ENCODE results near the gene SKI.

Gene SKI

GRCh38 chr1:2274929-2275475 is 46.9 kb downstream of the SKI start:
- no peak for DNase-seq (ENCODE audit: low read depth in 2 of 2)

- DNase-seq (ENCODE audit: low read depth in 2 of 2): no peak
Measured at GRCh38 chr1:2275796-2276536, 47.8 kb downstream of the SKI start.

- DNase-seq (ENCODE audit: low read depth in 2 of 2): no peak
Measured at GRCh38 chr1:2276803-2277580, 48.9 kb downstream of the SKI start.

- DNase-seq (ENCODE audit: low read depth in 2 of 2): no peak
Measured at GRCh38 chr1:2277741-2278488, 49.8 kb downstream of the SKI start.

DNA sequence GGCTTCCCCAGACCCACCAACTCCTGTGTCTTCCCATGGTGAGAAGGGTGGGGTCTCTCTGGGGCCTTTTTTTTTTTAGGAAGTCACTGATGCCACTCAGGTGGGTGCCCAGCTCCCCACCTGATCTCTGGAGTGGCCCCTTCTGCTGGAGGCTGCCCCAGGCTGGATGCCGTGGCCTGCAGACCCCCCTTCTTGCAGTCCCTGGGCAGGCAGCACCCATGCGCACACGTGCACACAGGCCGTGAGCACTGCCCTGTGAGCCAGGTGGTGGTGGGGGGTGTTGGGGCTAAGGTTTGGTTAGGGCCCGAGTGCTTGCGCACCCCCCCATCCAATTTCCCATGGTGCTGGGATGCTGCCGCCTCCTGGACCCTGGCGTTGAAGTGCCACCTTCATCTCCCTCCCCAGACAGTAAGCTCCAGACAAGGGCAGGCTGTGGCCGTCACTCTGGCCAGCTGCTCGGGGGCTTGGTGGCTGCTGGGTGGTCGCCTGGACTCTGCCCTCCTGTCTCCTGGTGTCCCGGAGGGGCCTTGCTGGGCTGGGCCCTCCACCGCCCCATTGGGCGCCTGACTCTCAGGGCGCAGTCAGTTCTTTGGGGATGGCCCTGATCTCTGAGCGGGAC is 50.6 kb downstream of the SKI start:
- no peak for DNase-seq (ENCODE audit: low read depth in 2 of 2)

- DNase-seq (ENCODE audit: low read depth in 2 of 2): no peak
Measured at GRCh38 chr1:2279210-2279639, 51.1 kb downstream of the SKI start.

- DNase-seq (ENCODE audit: low read depth in 2 of 2): no peak
Measured at GRCh38 chr1:2279817-2280216, 51.7 kb downstream of the SKI start.

DNA sequence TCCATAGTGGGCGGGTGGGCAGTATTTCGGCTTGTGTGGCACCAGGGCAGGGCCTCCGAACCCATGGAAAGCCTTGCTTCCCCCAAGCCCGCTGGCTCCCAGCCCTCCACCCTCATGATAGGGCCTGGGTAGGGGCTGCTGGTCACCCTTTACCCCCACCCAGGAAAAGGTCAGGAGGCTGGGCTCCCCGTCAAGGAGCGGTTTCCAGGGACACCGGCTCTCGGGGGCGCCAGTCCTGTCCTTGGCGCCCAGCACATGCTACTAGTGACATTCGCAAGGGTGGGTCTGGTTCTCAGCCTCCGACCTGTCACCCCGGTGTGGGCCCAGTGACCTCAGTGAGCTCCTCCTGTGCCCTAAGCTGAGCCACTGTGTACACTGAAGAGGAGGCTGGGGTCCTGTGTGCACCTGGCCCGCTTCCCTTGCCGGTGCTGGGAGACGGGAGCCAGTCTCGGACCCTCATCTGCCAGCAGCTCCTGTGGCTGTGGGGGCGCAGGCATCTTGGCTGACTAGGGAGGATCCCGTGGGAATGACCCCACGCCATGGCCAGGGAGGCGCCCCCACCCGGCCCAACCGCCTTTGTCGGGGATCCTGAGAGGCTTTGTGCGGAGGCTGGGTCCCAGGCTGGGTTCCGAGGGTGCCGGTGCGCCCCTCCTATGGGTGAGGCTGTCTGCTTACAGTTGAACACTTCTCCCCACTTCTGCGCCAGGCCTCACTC is 54.6 kb downstream of the SKI start:
- no peak for DNase-seq (ENCODE audit: low read depth in 2 of 2)

- DNase-seq (ENCODE audit: low read depth in 2 of 2): no peak
Measured at GRCh38 chr1:2283371-2283990, 55.4 kb downstream of the SKI start.

GRCh38 chr1:2283991-2284895 is 56.1 kb downstream of the SKI start:
- no peak for DNase-seq (ENCODE audit: low read depth in 2 of 2)

DNA sequence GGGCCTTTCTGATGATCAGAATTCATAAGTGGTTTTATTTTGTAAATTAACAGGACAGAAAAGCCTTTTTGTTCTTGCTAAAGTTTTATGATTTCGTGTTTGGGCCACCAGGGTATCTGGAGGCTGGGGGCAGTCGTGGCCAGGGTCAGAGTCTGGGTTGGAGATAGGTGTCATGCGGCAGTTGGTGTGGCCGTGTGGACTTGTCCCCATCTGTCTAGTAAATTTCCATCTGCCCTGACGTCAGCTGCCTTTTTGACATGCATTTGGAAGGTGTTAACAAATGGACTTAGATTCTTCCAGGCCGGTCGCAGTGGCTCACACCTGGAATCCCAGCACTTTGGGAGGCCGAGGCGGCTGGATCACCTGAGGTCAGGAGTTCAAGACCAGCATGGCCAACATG is 56.8 kb downstream of the SKI start:
- DNase-seq (ENCODE audit: low read depth in 2 of 2): no peak

GRCh38 chr1:2286923-2287322 is 58.8 kb downstream of the SKI start:
- no peak for DNase-seq (ENCODE audit: low read depth in 2 of 2)

GRCh38 chr1:2287649-2288048 is 59.5 kb downstream of the SKI start:
- DNase-seq (ENCODE audit: low read depth in 2 of 2): no peak

GRCh38 chr1:2288311-2288710 is 60.2 kb downstream of the SKI start:
- DNase-seq (ENCODE audit: low read depth in 2 of 2): no peak

GRCh38 chr1:2288816-2289536 is 60.9 kb downstream of the SKI start:
- no peak for DNase-seq (ENCODE audit: low read depth in 2 of 2)

DNA sequence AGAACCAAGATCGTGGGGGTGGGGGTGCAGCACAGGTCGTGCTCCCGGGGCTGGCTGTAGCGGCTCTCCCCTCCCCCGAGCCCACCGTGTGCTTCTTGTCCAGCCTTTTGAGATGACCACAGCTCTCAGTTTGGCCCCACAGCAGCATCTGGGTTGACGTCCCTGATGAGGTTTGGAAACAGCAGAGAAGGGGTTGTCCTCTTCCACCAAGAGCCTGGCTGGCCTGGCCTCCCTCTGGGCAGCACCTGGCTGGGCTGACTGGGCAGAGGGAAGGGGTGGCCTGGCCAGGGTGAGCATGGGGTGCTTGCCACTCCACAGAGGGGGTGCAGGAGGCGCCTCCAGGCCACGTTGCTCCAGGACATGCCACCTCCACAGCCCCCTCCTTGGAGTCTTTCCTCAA is 61.5 kb downstream of the SKI start:
- DNase-seq (ENCODE audit: low read depth in 2 of 2): no peak

GRCh38 chr1:2290171-2290578 is 62.1 kb downstream of the SKI start:
- DNase-seq (ENCODE audit: low read depth in 2 of 2): no peak

GRCh38 chr1:2290595-2291510 is 62.7 kb downstream of the SKI start:
- DNase-seq (ENCODE audit: low read depth in 2 of 2): peak; percentile 45 to 47
